Chondrocyte (in vitro differentiated cells): ENCODE measurements around the gene AIF1. TPM values are rescaled to one million over a fixed set of nuclear protein-coding genes. Genes with fewer than 3 reads are reported as not detected.
A peak's percentile ranks its signal among the peaks of the same experiment; 100 is the strongest.

Experiments
- DNase-seq: peaks from one replicate; pipeline ENCODE4 v3.0.0; 2021; ENCODE audit warnings: mixed read lengths, low spot score
- H3K27ac Mint-ChIP-seq: one replicate; pipeline ENCODE4 v1.8.0; 2021; ENCODE audit warnings: mild to moderate bottlenecking, moderate library complexity, mixed read lengths; ENCODE audit not compliant: unreplicated experiment
- H3K27me3 Mint-ChIP-seq: 2 replicates; pipeline ENCODE4 v1.8.0; 2021; ENCODE audit warnings: low read depth, mixed read lengths
- H3K36me3 Mint-ChIP-seq: 2 replicates; pipeline ENCODE4 v1.8.0; 2021; ENCODE audit warnings: low read depth, mixed read lengths
- H3K4me1 Mint-ChIP-seq: 2 replicates; pipeline ENCODE4 v1.8.0; 2021; ENCODE audit warnings: low read depth, mild to moderate bottlenecking, mixed read lengths
- H3K4me3 Mint-ChIP-seq: one replicate; pipeline ENCODE4 v1.8.0; 2021; ENCODE audit warnings: mild to moderate bottlenecking, moderate library complexity, mixed read lengths; ENCODE audit not compliant: unreplicated experiment
- H3K9me3 Mint-ChIP-seq: 2 replicates; pipeline ENCODE4 v1.8.0; 2021; ENCODE audit warnings: low read depth, mixed read lengths
- total RNA-seq: library from RNA; stranded (reverse); gene quantifications from 3 replicates; pipeline ENCODE4 v1.2.1, GENCODE V29; 2021
- TF ChIP-seq, protein P1 (sequence below): fragments of 200-600 bp; sonication (generic); IDR thresholded peaks from 2 replicates; pipeline ENCODE4 v1.5.0; 2021; ENCODE audit warnings: antibody characterized with exemption, mild to moderate bottlenecking, moderate library complexity

The AIF1 gene
- total RNA-seq, 1 donor from 2014 or later = not detected

- Mint-ChIP-seq H3K4me3 (no peak overlapping the region), H3K27ac (no peak overlapping the region), H3K36me3 (peaks cover 42% of the 10 kb centered on the region), H3K27me3 (no peaks in the 10 kb centered on the region), H3K9me3 (no peaks in the 10 kb centered on the region), H3K4me1 (no peaks in the 10 kb centered on the region)
- TF ChIP-seq, protein P1, sequence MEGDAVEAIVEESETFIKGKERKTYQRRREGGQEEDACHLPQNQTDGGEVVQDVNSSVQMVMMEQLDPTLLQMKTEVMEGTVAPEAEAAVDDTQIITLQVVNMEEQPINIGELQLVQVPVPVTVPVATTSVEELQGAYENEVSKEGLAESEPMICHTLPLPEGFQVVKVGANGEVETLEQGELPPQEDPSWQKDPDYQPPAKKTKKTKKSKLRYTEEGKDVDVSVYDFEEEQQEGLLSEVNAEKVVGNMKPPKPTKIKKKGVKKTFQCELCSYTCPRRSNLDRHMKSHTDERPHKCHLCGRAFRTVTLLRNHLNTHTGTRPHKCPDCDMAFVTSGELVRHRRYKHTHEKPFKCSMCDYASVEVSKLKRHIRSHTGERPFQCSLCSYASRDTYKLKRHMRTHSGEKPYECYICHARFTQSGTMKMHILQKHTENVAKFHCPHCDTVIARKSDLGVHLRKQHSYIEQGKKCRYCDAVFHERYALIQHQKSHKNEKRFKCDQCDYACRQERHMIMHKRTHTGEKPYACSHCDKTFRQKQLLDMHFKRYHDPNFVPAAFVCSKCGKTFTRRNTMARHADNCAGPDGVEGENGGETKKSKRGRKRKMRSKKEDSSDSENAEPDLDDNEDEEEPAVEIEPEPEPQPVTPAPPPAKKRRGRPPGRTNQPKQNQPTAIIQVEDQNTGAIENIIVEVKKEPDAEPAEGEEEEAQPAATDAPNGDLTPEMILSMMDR = no peak
- DNase-seq = no peak
Measured at GRCh38 chr6:31634969-31635575, 20.0 kb downstream of the AIF1 start.

- no peaks in the 10 kb centered on the region for H3K4me1 Mint-ChIP-seq
- peak overlapping the region; percentile 41 for H3K27ac Mint-ChIP-seq
- no peak overlapping the region for H3K4me3 Mint-ChIP-seq
- DNase-seq = no peak
- TF ChIP-seq, protein P1 = no peak
- no peaks in the 10 kb centered on the region for H3K27me3 Mint-ChIP-seq
- H3K36me3 Mint-ChIP-seq = peaks cover 37% of the 10 kb centered on the region
- H3K9me3 Mint-ChIP-seq = no peaks in the 10 kb centered on the region
Measured at GRCh38 chr6:31636698-31637596, 21.9 kb downstream of the AIF1 start.

DNA sequence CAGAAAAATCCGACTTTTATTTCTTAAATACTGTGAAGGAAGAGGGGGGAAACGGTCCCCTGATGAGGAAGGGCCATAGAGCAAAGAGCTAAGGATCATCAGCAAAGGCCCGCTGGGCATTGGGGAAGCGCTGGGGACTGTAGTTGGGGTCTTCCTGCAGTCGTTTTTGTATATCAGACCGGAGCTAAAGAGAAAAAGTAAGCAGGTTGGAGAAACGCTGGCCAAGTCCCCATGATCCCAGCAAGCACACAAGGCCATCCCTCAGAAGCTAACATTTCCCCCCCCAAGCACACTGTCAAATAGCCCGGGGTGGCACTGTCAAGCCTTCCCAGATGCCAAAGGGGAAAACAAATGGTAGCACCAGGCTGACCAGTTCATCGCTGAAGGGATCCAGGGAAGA lies 24.0 kb downstream of the AIF1 start:
- TF ChIP-seq, protein P1 = no peak
- Mint-ChIP-seq H3K9me3 (no peaks in the 10 kb centered on the region), H3K4me3 (no peak overlapping the region), H3K4me1 (no peaks in the 10 kb centered on the region), H3K27ac (peak overlapping the region; percentile 45), H3K36me3 (peaks cover 35% of the 10 kb centered on the region), H3K27me3 (no peaks in the 10 kb centered on the region)
- no peak for DNase-seq

DNA sequence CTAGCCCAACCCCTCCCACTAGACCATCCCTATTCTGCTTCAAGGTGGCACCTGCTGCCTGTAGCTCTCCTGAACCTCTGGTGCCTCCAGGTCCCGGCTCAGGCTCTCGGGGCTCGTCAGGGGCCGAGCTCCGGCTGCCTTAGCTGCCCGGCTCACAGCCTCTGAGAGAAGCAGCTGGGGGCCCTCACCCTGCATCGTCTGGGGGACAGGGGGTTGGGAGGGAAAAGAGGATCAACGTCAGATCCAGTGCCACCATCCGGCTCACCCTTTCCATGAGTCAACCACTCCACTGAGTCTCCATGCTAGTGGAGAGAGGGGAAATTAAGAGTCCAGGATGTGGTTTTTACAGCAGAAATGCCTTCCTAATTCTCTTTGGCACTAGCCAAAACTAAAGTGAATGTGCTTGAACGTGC lies 24.4 kb downstream of the AIF1 start:
- Mint-ChIP-seq H3K36me3 (peaks cover 34% of the 10 kb centered on the region), H3K4me1 (no peaks in the 10 kb centered on the region), H3K4me3 (no peak overlapping the region), H3K27ac (peak overlapping the region; percentile 10), H3K27me3 (no peaks in the 10 kb centered on the region), H3K9me3 (no peaks in the 10 kb centered on the region)
- TF ChIP-seq, protein P1 = no peak
- no peak for DNase-seq

DNA sequence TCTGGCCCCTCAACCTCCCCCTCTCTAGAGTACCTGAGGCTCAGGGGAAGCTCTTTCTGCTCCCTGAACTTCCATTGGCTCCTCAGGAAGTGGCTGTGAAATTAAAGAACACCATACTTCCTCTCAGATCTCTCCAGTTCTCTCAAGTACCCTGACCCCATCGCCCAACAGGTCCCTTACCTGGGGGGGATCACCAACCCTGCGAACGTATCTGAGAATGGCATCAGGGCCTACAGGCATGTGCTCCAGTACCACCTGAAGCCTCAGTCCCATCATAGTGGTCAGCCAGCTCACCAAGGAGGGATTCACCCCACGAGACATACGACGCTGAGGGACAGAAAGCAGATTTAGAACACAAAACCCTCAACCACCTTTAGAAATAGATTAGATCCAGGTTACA lies 25.6 kb downstream of the AIF1 start:
- no peak for DNase-seq
- H3K4me3 Mint-ChIP-seq = no peak overlapping the region
- no peaks in the 10 kb centered on the region for H3K9me3 Mint-ChIP-seq
- no peaks in the 10 kb centered on the region for H3K27me3 Mint-ChIP-seq
- H3K36me3 Mint-ChIP-seq = peaks cover 38% of the 10 kb centered on the region
- TF ChIP-seq, protein P1 = no peak
- no peak overlapping the region for H3K27ac Mint-ChIP-seq
- H3K4me1 Mint-ChIP-seq = no peaks in the 10 kb centered on the region
